ENCODE results near the gene BIN2. TPM values are rescaled to one million over a fixed set of nuclear protein-coding genes. Genes with fewer than 3 reads are reported as not detected.
"Not testable (repeated sequence)": the region's sequence is repeated elsewhere in the genome, so short reads cannot be mapped to it uniquely, and the experiment has no call there.

The BIN2 gene
- total RNA-seq, 1 experiment from 2014 or later, result not detected

GRCh38 chr12:51285843-51286242 is 38.1 kb downstream of the BIN2 start:
- Histone ChIP-seq H3K4me1 (replicated peaks; ENCODE audit: insufficient read depth) (peaks cover 41% of the 10 kb centered on the region), H3K4me2 (peak overlapping the region; percentile 38), H3K36me3 (ENCODE audit: low read depth) (no peaks in the 10 kb centered on the region), H3K79me2 (ENCODE audit: low read depth) (no peaks in the 10 kb centered on the region), H3K9me2 (ENCODE audit: insufficient read depth) (no peaks in the 10 kb centered on the region), H2AFZ (no peak overlapping the region), H3K4me3 (no peak overlapping the region), H3K27me3 (ENCODE audit: insufficient read depth, low read depth) (no peaks in the 10 kb centered on the region), H3F3A (ENCODE audit: insufficient read depth, low read depth) (peaks cover 16% of the 10 kb centered on the region), H3K9me3 (ENCODE audit: insufficient read depth, low read depth) (no peaks in the 10 kb centered on the region), H4K20me1 (ENCODE audit: insufficient read depth) (no peaks in the 10 kb centered on the region), H3K27ac (peak overlapping the region; percentile 51)
- intact Hi-C loops (cut with micrococcal nuclease; ENCODE audit: unreplicated experiment), result no loop called here
- ChIA-PET POLR2A (ENCODE audit: unreplicated experiment) (no interaction called here), CTCF (interaction anchor here (0.7 kb wide), 1 partner anchor 55 kb away, joined by 4 read pairs; no protein-coding TSS in a partner anchor)
- BruUV-seq (replicated peaks), result no TSS peak
- no peak for TF ChIP-seq EZH2 (IDR thresholded peaks at IDR 0.05; ENCODE audit: low read depth)
- TF ChIP-seq CTCF (conservative IDR thresholded peaks at IDR 0.05), result no peak
- no peak for DNase-seq

- peak in 1 of 2 experiments; percentile 80 for DNase-seq
- CTCF ChIA-PET, result no interaction called here
Measured at GRCh38 chr12:51281202-51281924, 42.6 kb downstream of the BIN2 start.

GRCh38 chr12:51275088-51275487 is 48.9 kb downstream of the BIN2 start:
- H3K4me3 ChIP-seq, result no peak overlapping the region
- 0 out of 2 replicates have a peak, but pooled peaks cover 3% of the 10 kb centered on the region for H3K79me2 ChIP-seq (ENCODE audit: low read depth)
- ChIA-PET POLR2A (ENCODE audit: unreplicated experiment) (no interaction called here), CTCF (no interaction called here)
- no peak overlapping the region for H2AFZ ChIP-seq
- H3K9me3 ChIP-seq (ENCODE audit: insufficient read depth, low read depth), result no peaks in the 10 kb centered on the region
- H3K27me3 ChIP-seq (ENCODE audit: insufficient read depth, low read depth), result no peaks in the 10 kb centered on the region
- H3K4me2 ChIP-seq, result no peak overlapping the region
- peaks cover 21% of the 10 kb centered on the region for H3K4me1 ChIP-seq (replicated peaks; ENCODE audit: insufficient read depth)
- no peaks in the 10 kb centered on the region for H3K9me2 ChIP-seq (ENCODE audit: insufficient read depth)
- H3K36me3 ChIP-seq (ENCODE audit: low read depth), result no peaks in the 10 kb centered on the region
- no TSS peak for BruUV-seq (replicated peaks)
- TF ChIP-seq EZH2 (IDR thresholded peaks at IDR 0.05; ENCODE audit: low read depth), result no peak
- TF ChIP-seq CTCF (conservative IDR thresholded peaks at IDR 0.05), result no peak
- DNase-seq, result no peak
- H3F3A ChIP-seq (ENCODE audit: insufficient read depth, low read depth), result peaks cover 20% of the 10 kb centered on the region
- no peaks in the 10 kb centered on the region for H4K20me1 ChIP-seq (ENCODE audit: insufficient read depth)
- intact Hi-C loops (cut with micrococcal nuclease; ENCODE audit: unreplicated experiment), result no loop called here
- H3K27ac ChIP-seq, result no peak overlapping the region

More at GRCh38 chr12:51281202-51281924, 42.6 kb downstream of the BIN2 start:
- Histone ChIP-seq H3F3A (ENCODE audit: insufficient read depth, low read depth) (peaks cover 24% of the 10 kb centered on the region), H3K27ac (peak overlapping the region; percentile 83), H3K4me1 (replicated peaks; ENCODE audit: insufficient read depth) (peaks cover 46% of the 10 kb centered on the region), H3K9me3 (ENCODE audit: insufficient read depth, low read depth) (no peaks in the 10 kb centered on the region), H3K27me3 (ENCODE audit: insufficient read depth, low read depth) (no peaks in the 10 kb centered on the region), H3K4me3 (no peak overlapping the region), H2AFZ (peak overlapping the region; percentile 8; the same call in 1 of the 2 replicates), H3K4me2 (peak overlapping the region; percentile 49), H4K20me1 (ENCODE audit: insufficient read depth) (no peaks in the 10 kb centered on the region), H3K9me2 (ENCODE audit: insufficient read depth) (no peaks in the 10 kb centered on the region), H3K79me2 (ENCODE audit: low read depth) (no peaks in the 10 kb centered on the region), H3K36me3 (ENCODE audit: low read depth) (no peaks in the 10 kb centered on the region)
- intact Hi-C loops (cut with micrococcal nuclease; ENCODE audit: unreplicated experiment), result no loop called here
- POLR2A ChIA-PET (ENCODE audit: unreplicated experiment), result no interaction called here
- no TSS peak for BruUV-seq (replicated peaks)
- TF ChIP-seq CTCF (conservative IDR thresholded peaks at IDR 0.05) (no peak), EZH2 (IDR thresholded peaks at IDR 0.05; ENCODE audit: low read depth) (no peak)

GRCh38 chr12:51272810-51273209 is 51.2 kb downstream of the BIN2 start:
- H3K36me3 ChIP-seq (ENCODE audit: low read depth); H3K27me3 ChIP-seq (ENCODE audit: insufficient read depth, low read depth); H2AFZ ChIP-seq; DNase-seq; H3K9me3 ChIP-seq (ENCODE audit: insufficient read depth, low read depth); H3K4me2 ChIP-seq; H3K9me2 ChIP-seq (ENCODE audit: insufficient read depth); BruUV-seq (replicated peaks); H4K20me1 ChIP-seq (ENCODE audit: insufficient read depth); H3K27ac ChIP-seq; H3K4me3 ChIP-seq; CTCF ChIA-PET: not testable (repeated sequence)
- H3K79me2 ChIP-seq (ENCODE audit: low read depth), result peaks cover 21% of the 10 kb centered on the region
- H3K4me1 ChIP-seq (replicated peaks; ENCODE audit: insufficient read depth), result peaks cover 31% of the 10 kb centered on the region
- intact Hi-C loops (cut with micrococcal nuclease; ENCODE audit: unreplicated experiment), result loop anchor here (5.0 kb wide), 1 partner anchor 54 kb away; no protein-coding TSS in a partner anchor
- peaks cover 31% of the 10 kb centered on the region for H3F3A ChIP-seq (ENCODE audit: insufficient read depth, low read depth)
- POLR2A ChIA-PET (ENCODE audit: unreplicated experiment), result interaction anchor here (0.7 kb wide), 1 partner anchor 64 kb away, joined by 4 read pairs; no protein-coding TSS in a partner anchor

All from PC-9 (cell line).